ENCODE measurements around the gene POLR2L.

Gene POLR2L

DNA sequence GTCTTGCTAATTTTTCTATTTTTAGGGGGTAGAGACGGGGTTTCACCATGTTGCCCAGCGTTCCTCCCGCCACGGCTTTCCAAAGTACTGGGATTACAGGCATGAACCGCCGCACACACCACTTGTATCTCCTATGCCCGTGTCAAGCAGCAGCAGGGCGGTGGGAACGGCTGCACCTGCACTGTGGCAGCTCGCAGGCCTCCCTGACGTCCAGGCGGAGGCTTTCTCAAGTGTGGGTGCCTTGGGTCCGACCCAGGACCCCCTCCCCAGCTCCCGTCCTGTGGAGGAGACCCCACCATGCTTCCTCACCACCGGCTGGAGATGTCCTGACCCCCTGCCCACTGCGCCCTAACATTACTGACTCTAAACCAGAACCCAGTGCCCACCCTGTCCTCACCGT is 26.1 kb upstream of the POLR2L start:
- DNase-seq = no peak

DNA sequence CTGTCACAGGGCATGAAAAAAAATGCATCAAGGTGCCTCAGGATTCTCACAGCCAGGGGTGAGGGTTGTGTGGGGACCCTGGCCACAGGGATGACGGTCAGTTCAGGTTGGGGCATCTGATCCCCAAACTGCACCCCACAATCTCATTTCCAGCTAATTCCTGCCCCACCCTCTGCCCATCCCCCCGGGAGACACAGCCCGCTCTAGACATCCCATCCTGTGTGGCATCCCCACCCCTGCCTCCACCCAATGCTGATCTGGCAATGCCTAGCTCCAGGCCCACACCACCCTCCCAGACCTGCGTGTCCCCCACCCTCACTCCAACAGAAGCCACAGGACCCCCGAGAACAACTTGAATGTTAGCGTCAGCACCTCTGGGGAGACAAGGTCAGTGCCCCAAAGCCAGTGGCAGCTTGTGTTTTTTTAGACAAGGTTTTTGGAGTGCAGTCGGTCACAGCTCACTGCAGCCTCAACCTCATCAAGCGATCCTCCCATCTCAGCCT is 25.6 kb upstream of the POLR2L start:
- DNase-seq = no peak

DNA sequence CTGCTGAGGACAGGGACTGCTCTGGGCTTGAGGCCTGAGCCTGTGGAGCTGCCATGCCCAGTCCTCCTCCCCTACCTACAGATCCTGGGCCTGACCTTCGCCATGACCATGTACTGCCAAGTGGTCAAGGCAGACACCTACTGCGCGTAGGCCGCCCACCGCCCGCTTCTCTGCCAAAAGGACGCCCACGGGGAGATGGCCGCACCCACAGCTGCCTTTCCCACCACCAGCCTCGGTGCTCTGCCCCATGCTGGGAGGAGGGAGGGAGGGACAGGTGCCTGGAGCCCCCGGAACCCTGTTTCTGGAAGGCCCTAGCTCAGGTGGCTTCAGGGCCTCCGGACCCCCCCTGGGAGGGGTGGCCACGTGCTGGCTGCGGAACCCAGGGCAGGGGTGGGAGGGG is 24.2 kb upstream of the POLR2L start:
- no peak for DNase-seq

DNA sequence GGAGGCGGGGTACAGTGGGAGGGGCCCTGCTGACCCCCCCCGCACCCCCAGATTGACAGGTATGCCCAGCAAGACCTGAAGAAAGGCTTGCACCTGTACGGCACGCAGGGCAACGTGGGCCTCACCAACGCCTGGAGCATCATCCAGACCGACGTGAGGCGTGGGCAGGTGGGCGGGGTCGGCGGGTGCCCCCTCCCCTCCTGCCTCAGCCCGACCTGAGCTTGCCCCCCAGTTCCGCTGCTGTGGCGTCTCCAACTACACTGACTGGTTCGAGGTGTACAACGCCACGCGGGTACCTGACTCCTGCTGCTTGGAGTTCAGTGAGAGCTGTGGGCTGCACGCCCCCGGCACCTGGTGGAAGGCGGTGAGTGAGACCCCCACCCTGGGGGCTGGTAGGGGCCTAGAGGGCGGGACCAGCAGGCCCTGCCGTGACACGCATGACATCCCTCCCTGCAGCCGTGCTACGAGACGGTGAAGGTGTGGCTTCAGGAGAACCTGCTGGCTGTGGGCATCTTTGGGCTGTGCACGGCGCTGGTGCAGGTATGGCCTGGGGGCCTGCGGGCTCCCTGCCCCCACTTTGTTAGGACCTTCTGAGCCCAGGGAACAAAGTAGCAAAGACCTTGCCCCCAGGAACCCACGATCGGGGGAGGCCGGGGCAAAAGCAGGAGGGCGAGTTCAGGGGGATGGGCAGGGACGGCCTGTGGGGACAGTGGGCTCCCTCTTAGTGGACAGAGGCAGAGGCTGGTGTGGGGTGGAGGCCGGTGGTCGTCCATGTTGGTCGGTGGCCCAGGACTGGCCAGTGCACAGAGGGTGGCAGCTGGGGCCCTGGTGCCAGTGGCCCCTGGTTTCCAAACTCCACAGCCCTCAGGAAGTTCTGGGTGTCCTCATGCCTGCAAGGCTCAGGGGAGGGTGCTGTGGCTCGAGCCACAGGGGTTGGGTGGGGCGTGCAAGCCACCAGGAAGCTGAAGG is 23.4 kb upstream of the POLR2L start:
- no peak for DNase-seq

DNA sequence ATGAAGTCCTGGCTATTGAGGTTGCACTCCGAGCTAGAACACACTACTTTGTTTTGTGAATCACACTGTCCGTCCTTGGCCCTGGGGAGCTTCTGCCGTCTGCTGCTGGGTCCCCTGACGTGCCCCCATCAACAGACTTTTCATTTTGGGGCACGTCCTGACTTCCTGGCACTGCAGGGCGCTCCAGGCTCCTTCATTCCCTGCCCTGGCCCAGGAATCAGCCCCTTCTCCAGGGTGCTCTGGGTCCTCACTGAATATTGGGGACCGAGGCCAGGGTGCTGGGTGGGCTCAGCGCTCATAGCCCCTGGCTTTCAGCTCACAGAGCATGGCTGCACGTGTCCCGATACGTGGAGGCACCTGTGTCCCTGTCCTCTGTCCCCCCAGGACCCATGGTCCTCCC is 22.6 kb upstream of the POLR2L start:
- no peak for DNase-seq

DNA sequence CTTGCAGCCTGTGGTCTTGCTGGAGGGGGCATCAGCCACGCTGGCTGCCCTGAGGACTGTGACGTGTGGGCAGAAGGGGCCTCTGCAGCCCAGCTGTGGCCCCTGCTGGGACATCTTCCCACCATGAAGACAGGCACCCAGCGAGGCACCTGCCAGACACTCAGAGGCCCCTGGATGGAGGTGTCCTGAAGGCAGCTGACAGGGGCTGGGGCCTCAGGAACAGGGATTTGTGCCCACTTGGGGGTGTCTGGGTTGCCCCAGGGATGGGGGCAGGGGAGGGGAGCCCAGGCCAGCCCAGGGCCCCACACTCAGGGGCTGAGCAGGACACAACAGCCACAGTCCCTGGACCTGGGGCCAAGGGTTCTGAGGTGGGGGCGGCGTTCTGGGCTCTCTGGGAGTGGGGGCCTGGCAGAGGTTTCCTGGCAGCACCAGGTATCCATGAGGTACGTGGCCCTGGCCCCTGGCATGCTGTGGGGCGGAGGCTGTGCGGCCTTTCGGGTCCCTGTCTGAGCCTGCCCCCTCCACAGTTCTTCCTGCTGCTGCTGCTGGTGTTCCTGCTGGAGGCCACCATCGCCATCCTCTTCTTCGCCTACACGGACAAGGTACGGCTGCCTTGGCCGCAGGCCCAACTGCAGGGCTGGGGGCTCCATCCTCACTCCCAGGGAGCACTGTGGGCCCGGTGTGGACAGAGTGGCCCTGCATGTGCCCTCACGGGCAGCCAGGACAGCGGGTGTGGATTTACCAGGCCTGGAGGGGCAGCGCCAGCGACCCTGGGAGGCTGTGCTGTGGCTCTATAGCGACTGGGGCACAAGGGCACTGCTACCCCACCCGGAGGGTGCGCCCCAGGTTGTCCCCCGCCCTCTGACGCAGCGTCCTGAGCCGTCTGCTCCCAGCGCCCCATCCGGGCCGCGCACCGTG is 21.8 kb upstream of the POLR2L start:
- no peak for DNase-seq

DNA sequence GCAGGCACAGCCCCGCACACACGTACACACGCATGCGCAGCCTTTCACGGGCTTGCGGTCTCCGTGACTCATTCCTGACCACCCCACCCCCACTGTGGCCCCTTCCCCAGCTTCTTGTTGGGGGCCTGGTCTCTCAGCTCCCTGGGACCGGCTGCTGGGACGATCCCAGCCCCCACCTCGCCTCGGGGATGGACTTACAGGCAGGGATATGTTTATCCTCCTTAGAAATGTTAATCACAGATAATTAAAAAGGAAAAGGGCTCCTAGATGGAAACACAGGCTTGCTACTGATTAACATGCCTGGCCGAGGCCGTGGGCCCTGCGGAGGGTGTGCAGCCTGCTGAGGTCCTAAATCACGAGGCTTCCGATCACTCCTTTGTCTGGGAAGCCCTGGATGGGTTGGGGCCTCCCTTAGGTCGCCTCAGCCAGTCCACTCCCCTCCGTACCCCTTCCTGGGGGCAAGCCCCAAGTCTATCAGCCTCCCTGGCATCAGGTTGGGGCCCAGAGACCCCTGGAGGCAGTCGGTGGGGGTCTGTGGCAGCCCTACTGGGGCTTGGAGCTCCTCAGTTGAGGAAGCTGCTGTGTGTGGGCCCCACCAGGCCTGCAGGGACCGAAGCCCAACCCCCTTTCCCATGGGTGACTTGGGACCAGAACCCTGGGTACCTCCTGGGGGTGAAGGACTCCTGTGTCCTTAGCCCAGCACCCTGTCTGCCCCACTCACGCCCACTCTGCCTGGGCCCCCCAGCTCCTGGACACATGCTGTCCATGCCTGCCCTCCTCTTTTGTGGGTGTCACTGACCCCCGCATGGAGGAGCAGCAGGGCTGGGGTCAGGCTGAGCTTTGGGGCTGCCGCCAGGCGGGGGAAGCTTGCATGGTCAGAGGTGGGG is 20.9 kb upstream of the POLR2L start:
- no peak for DNase-seq

DNA sequence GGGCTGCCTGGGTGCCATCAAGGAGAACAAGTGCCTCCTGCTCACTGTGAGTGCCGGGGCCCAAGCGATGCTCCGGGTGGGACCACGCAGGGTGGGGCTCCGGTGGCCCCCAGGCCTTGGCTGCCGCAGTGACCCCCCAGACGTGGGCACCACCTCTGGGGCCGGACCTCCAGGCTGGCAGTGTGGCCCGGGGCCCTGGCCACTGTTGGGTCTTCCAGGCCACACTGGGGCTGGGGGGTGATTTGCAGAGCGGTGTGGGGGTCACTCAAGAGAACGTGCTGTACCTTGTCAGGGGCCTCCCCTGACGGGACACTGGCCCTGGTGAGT is 20.3 kb upstream of the POLR2L start:
- DNase-seq = no peak

DNA sequence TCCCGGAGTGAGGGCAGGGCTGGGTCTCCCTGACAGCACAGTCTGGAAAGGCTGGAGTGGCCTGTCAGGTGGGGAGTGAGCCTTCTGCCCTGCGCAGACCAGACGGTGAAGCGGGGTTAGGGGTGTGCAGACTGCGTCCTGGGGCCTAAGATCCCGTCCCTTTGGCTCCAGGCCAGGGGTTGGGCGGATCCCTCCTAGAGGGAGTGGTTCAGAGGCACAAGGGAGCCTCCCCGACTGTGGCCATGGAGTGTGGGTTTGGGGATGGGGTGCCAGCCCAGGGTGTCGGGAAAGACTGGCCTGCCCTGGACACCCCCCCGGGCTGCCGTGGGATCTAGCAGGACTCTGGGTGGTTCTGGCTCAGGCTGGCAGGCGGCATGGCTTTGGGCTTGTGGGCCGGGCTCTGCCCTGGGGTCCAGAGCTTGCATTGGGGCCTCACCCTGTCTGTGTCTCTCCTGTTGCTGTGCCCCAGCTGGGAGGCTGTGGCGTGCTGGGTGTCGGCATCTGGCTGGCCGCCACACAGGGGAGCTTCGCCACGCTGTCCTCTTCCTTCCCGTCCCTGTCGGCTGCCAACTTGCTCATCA is 19.8 kb upstream of the POLR2L start:
- no peak for DNase-seq

DNA sequence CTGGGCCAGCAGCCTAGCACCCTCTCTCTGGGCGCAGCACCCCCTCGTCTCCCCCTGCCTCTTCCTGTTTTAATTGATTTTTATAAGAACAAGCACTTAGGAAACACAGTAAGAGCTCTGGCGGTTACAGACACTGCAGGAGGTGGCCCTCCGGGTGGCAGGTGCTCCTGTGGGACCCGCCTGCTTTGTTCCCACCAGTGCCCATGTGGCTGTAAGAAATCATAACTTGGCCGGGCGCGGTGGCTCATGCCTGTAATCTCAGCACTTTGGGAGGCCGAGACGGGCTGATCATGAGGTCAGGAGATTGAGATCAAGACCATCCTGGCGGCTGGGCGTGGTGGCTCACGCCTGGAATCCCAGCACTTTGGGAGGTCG is 18.8 kb upstream of the POLR2L start:
- no peak for DNase-seq

DNA sequence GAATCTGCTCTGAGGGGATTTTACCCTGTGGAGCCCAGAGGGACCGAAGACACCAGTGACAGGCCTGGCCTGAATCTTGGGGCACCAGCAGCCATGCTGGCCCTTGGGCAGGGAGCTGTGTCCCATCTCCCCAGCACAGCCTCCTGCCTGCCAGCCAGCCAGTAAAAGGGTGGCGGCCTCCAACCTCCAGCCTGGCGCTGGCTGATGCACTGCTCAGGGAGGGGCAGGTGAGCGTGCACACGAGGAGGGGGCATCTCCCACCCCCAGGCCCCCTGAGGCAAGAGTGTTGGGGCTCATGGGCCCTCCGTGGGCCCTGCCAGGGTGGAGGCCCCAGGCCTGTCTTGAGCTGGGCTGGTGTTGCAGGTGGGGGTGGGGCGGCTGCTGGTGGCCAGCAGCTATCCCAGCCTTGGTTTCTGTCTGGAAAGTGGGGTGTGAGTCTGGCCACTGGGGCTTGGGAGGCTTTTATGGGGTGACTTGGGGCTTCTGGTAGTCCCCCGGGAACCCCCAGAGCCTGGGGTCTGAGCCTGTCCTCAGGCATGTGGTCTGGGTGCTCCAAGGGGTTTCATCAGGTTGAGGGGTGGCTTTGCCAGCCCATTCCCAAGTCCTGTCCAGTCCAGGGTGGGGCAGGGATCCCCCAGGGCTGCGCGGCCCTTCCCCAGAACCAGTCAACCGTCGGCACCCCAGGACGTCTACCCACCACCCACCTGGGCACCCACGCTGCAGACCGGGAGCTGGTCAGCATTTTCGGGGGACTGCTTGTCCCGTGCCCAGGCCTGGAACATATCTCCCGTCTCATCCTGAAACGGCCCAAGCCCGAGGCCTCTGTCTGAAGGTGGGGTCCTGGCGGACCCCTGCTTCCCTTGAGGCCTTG is 18.1 kb upstream of the POLR2L start:
- DNase-seq = no peak

DNA sequence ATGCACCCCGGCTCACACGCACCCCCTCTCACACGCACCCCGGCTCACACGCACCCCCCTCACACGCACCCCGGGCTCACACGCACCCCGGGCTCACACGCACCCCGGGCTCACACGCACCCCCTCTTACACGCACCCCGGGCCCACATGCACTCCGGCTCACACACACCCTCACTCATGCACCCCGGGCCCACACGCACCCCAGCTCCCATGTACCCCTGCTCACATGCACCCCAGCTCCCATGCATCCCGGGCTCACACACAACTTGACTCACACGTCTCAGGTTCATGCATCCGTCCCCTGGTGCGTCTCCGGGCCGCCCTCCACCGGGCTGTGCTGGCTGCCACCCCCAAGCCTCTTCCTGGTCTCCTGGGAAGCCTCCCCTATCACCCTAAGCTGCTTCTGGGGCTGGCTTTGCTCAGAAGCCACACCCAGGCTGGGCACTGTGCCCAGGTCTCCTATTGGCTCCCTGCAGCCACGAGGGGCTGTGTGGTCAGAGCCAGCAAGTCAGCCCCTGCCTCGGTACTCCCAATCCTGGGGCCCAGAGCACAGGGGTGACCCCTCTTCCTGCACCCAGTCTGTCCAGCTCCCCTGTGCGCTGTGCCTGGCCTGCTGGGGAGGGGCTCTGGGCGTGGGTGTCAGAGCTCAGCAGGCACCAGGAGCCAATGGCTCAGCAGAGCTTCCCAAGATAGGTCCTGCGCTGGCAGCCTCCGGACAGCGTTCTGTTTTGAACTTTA is 17.2 kb upstream of the POLR2L start:
- DNase-seq = no peak

DNA sequence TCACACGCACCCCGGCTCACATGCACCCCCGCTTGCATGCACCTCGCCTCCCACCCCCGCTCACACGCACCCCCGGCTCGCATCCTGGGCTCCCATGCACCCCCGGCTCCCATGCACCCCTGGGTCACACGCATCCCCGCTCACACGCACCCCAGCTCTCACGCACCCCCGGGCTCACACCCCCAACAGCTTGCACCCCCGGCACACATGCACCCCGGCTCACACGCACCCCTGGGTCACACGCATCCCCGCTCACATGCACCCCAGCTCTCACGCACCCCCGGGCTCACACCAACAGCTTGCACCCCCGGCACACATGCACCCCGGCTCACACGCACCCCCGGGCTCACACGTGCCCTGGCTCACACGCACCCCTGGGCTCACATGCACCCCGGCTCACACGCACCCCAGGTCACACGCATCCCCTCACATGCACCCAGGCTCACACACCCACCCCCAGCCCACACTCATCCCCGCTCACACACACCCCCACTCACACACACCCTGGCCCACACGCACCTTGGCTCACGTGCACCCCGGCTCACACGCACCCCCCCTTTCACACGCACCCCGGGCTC is 16.5 kb upstream of the POLR2L start:
- no peak for DNase-seq

DNA sequence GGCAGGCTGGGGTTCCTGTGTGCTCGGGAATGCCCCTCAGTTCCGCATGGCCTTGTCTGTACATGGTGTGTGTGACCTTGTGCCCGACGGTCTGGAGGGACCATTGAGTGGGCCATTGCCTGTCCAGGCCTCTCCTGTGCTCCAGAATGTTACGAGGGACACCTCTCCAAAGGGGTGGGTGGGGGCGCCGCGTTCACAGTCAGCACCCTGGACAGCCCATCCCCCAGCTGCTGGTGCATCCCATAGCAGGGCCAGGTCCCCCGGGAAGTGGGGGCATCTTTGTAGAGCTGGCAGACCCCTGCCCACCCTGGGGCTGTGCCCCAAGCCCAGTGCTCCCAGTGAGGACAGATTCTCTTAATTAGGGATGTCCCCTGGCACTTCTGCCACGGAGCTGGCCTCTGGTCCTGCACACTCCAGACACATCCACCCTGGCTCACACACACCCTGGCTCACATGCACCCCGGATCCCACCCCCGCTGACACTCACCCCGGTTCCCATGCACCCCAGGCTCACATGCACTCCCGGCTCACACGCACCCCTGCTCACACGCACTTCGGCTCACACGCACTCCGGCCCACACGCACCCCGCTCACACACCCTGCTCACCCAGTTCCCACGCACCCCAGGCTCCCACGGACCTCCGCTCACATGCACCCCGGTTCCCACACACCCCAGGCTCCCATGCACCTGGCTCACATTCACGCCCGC is 15.9 kb upstream of the POLR2L start:
- DNase-seq = no peak

DNA sequence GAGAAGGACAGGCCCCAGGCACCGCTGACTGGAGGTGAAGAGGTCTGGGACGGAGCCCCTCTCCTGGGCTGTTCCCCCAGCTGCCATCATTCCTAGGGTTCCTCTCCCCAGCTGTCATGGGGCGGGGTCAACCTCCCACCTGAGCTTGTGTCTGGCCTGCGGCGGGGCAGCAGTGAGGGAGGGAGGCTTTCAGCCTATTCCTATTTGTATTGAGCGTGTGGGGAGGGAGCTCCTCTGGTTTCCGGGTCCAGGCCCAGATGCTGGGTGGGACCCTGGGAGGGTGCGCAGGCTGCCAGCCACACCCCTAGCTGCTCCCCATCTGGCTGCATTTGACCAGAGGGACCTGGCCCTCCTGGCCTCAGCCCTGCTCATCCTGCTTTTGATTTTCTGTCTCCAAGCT is 14.1 kb upstream of the POLR2L start:
- DNase-seq = no peak

DNA sequence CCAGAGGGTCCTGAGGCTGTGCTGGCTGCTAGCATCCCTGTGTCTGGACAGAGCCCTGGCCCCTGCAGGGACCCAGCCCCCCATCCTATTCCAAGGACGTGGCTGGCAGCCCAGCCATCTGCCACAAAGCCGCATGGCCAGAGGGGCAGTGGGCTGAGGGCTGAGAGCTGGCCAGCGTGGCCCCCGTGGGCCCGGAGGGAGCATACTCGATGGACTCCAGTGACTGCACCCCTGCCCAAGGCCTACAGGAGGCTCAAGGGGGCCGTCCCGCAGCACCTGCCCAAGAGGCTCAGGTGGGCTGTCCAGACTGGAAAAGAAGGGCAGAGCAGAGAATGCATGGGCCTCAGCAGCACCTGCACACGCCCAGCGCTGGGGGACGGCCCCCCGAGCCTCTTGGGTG is 13.5 kb upstream of the POLR2L start:
- no peak for DNase-seq

DNA sequence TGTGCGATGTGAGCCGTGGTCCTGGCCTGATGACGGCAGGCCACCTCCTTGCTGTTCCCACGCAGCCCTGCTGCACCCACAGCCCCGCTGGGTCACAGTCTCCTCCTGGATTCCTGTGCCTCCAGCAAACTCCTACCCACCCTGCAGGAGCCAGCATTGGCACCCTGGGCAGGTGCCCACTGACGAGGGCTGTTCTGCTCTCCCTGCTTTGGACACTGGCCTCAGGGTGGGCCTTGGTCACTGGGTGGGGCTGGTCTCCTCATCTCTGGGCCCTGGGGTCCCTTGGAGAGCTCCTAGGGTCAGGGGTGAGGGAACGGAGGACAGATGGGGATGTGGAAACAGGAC is 13.0 kb upstream of the POLR2L start:
- DNase-seq = no peak

DNA sequence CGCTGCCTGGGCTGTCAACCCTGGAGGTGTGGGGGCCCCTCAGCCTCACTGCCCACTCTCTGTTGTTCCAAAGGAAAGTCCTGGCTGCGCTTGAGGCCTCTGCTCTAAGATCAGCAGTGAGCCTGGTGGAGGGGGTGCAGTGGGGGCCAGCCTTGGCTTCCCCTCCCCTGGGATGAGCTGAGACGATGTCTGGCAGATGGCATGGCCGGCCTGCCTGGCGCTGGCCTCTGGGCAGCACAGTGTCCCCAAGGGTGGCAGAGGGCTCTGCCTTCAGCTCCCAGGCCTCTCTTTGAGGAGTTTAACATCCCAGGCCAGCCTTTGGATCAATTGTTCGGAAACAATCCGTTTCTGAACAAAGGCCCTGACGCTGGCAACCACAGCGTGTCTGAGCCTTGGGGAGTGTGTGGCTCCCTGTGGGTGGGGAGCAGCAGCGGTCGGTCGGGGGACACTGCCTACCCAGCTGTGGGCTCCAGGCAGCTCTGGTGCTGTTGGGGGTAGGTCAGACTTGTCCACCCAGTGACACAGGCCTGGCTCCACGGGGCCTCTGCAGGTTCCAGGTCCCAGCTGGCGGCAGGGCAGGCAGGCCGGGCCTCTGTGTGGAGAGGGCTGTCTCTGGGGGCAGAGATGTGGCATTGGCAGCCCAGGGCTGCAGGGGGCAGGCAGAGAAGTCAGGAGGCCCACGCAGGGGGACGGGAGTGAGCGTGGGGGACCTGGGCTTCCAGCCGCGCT is 12.4 kb upstream of the POLR2L start:
- DNase-seq = no peak

All from DMS 273 treated with DMSO at 0.1 percent for 48 hours (cell line).